Activated CD8-positive, alpha-beta memory T cell treated with anti-CD3 and anti-CD28 coated beads, Interleukin-2, amount 50 U/mL, for 24 hours (primary cell): ENCODE data around the gene FGF10.

Experiments used
- DNase-seq: peaks from one replicate; pipeline ENCODE4 v3.0.0-alpha.2; 2020; ENCODE audit errors: extremely low read depth

The FGF10 gene

DNA sequence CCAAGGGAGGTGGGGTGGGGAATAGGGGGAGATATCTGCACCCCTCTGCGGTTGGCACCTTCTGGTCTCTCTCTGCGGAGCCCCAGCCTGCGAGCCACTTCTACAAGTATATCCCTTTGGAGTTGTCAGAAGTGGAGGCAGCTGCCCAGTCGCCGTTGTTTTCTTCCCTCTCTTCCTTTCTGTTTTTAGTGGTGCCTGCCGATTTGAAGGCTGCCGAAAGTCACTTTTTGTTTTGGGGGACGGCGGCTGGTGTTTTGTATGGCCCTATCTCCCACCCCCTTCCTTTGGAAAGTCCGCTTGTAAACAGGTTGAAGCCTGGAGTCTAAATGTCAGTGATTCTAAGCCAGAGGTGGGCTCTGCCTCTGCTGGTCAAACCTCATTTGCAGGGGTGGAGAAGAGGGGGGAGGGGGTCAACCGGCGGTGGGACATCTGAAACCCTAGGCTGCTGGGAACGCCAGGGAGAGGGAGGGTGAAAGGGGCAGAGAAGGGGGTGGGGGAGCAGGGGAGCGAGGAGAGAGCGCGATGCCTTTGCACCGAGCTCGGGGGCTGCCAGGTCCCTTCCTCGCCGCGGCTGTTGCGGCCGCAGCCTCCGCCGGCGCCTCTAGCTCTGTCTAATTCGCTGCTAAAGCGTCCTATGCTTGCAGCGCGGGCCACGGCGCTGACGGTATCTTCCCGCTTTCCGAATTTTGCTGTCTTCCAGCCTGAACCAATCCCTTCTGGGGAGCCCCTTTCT lies at the start of gene FGF10:
Gene FGF10 (minus strand): TSS at position 331 of the 733 bp plus-strand sequence. CDS start 738 bp downstream, outside the sequence.
- DNase-seq = no peak

DNA sequence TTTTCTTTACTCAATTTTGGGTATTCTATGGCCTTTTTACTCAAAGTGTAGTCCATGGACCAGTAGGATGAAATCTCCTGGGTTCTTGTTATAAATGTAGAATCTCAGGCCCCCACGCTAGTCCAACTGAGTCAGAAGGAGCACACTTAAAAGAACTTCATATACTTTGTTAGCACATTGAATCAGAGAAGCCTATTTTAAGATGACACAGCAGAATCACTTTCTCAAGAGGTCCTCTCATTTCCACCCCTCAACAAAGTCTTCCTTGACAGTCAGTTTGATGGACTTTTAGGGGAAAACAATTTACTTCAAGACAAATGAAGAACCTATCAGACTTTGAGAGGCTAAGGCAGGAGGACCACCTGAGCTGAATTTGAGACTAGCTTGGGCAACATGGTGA lies 37.7 kb upstream of the FGF10 start:
- DNase-seq = no peak

DNA sequence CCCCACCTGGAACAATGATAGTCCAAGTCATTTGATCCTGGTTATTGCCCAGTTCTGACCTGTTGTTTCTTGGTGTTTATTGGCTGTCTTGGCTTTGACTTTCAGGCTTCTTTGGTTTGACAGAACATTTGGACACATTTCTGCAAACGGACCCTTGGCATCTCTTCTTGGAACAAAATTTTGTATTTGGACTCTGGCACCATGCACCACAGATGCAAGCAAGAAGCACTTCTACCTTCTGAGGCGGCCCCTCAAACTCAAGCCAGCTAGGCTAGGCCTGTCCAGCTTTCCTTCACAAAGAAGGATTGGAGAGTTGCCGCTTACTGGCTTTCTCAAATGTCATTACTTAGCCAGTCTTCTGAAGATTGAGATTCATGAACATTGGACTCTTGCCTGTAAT lies 23.1 kb upstream of the FGF10 start:
- DNase-seq = no peak

DNA sequence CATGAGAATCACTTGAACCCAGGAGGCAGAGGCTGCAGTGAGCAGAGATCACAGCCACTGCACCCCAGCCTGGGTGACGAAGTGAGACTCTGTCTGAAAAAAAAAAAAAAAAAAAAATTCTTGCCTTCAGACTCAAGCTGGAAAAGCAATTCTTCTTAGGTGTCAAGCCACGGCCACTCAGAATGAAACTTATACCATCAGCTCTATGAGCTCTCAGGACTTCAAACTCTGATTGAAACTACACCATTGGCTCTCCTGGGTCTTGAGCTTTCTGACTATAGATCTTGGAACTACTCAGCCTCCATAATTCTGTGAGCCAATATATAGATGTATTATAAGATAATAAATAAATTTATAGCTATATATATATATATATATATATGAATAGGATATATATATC lies 12.9 kb upstream of the FGF10 start:
- no peak for DNase-seq

DNA sequence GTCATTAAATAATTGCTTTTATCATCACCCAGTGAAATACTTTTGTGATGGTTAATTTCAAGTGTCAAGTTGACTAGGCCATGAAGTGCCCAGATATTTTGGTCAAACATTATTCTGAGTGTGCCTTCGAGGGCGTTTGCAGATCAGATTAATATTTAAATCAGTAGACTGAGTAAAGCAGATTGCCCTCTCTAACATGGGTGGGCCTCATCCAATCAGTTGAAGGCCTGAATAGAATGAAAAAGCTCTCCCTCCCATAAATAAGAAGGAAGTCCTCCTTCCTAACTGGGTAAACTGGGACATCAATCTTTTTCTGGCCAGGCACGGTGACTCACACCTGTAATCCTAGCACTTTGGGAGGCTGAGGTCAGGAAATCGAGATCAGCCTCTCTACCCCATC lies 12.4 kb upstream of the FGF10 start:
- DNase-seq = no peak

DNA sequence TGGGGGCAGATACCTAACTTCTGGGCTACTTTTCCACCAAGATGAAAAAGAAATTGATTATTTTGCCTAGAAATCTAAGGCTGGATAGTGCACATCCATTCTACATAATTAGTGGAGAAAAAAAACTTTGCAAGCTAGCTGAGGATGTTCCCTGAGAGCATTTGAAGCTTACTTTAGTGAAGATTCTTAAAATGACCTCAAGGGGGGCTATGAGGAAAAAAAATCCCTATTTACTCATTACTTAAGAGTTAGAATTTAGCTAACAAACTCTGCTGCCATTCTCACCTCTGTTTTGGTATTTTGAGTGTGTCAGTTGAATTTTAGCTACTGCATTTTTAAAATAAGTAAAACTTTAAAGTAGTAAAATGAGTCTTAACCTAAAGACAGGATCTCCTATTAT lies 9.2 kb upstream of the FGF10 start:
- DNase-seq = no peak

DNA sequence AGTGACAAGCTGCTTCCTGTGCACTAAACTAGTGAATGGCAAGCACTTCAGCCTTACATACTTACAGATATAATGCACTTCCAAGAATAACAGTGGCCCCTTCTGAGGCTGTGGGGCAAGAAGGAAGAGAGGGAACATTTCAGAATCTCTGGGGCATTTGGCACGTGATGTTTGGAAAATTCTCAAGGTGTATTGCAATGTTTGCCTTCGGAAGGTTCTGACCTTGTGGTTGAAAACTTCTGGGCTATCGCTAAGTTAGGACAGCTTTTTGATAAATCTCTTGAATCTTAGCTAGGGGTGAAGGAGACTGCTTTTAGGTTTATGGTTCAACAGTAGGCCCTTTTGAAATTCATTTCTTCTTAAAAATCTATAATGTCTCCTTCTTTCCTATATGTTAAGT lies 7.1 kb upstream of the FGF10 start:
- no peak for DNase-seq

DNA sequence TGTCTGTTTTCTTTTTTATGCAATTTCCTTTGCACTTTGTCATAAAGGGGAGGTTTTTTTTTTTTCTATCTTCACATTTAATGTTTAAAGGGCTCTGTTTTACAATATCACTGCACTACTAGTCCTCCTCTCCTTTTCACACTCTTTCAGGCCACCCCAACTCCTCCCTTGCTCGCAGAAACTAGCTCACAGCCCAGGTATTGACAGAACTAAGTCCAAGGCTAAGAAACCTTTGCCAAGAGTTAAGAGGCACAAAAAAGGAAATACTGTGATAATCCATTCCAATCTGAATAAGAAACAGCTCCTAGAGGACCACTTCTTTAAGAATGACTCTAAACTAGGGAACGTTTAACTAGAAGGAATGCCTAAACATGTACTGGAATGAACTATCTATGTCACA lies 1.1 kb upstream of the FGF10 start:
- no peak for DNase-seq

DNA sequence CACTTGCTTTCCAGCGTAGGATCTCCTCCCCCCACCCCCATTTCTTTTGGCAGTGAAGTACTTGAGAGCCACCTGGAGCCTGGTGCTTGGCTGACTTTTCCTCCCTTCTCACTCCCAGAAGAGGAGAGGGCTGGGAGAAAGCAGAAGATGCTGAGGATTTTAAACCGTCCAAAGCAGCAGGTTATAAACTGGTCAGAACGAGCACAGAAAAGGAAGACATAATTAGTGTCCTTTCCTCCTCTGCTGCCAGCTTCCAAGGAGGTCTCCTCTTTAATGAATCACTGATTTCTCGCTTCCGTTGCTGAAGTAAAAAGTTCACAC lies 563 bp upstream of the FGF10 start:
- DNase-seq = no peak

DNA sequence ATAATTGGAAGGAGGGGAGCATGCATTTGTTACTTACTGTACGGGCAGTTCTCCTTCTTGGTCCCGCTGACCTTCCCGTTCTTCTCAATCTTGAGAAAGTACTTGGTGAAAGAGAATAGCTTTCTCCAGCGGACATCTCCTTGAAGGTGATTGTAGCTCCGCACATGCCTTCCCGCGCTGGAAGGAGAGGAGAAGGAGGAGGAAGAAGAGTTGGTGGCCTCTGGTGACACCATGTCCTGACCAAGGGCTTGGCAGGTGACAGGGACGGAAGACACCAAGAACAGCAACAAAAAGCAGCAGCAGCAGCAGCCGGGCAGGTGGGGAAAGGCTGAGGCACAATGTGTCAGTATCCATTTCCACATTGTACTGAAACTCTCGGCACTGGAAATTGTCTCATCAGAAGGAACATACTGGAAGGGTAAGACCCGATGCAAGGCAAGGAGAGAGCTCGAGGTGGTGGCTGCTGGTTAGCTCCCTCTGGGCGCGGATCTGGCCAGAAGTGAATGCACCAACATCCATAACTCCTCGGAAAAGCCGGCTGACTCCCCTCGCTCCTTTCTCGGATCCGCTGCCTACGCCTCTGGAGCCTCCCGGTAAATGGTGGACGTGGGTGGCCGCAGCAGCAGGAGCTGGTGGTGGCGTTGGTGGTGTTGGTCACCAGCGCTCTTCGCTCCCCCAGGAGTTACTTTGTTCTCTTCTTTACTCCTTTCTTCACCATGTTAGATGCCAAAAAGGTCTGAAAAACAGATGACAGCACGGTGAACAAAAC lies 715 bp downstream of the FGF10 start:
- DNase-seq = no peak

DNA sequence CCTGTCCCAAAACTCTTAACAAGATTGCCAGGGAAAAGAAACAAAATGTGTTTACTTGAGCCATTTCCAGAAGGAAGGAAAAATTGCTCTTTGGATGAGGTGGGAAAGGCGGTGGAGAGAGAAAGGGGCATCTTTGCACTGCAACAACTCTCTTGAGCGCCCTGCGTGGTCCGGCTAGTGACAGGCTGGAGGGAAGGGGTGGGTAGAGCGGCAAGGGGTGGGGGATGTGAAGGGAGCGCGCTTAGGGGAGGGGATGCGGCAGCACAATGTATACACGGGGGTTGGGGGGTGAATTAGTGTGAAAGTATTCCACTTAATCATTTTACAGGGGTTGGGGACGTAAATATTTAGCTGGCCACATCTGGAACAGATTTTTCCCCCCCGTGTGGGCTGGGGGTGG lies 1.3 kb downstream of the FGF10 start:
- no peak for DNase-seq

DNA sequence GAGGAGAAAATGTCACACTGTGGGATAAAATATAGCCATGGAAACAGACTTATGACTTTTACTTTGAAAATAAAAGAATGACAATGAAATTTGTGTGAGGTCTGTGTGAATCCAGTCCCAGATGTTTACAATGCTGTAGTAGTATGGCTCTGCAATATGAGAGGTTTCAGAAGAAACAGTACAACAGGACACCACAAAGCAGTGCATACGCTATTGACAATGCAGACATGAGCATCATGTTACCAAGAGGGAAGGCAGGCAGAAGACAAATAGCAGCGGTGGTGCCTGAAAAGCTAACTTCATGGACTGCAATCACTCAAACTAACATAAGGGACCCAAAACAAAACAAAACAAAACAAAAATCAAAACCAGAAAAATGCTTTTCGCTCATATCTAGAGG lies 1.8 kb downstream of the FGF10 start:
- no peak for DNase-seq

DNA sequence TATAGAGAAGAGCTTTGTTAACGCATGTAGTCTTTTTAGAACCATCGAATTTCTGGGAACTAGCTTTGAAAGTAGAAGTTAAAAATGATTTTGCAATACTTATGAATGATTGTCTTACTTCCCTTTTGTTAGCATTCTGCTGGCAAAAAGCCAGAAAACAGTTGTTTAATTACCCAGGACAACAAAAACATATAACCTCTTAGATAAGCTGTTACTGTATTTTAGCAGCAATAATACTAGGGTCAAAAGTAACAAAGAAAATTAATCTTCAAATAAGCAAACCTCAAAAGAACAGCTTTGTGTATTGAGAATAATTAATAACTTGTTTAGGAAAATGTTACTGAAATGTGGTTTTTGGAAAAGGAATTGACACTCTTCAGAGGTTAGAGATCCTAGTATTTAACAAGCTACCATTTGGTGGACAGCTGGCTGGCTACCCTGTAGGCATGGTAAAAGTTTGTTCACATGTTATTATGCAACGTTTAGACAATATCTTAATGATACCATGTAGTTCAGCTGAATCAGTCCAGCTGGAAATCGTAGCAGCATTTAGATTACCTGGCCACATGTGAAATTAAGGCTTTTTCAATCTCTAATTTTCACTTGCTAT lies 3.8 kb downstream of the FGF10 start:
- no peak for DNase-seq

DNA sequence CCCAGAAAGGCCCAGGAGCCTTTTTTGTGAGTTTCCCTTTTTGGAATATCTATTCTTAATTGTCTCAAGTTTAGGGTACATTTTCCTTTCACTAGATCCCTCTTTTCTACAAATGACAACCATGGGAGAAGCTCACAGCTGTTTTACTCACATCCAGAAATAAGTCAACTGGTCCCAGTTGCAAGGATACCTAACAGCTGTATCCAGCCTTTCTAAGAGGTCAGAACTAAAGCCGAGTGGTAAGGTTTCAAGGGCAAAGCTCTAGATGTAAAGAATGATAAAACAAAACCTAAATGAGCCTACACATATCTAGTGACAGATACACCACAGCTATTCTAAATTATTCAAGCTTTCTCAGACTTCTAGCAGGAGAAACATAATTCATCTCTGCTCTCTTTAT lies 4.4 kb downstream of the FGF10 start:
- no peak for DNase-seq

DNA sequence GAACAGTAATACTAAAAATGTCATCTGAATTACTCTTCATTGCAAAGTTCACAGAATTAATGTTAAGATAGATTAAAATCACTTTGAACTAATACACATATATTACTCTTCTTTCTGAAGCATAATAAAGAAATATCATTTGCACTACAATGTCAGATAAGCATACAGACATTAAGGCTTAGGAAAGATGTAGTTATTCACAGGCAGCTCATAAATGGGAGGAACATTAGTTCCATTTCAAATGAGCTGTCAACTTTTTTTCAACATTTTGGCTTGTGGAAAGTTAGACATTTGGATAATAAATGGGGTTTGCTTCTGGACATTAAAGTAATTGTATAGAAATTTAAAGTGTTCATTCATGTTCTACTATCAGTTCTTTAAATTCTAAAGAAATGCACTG lies 6.3 kb downstream of the FGF10 start:
- DNase-seq = no peak

DNA sequence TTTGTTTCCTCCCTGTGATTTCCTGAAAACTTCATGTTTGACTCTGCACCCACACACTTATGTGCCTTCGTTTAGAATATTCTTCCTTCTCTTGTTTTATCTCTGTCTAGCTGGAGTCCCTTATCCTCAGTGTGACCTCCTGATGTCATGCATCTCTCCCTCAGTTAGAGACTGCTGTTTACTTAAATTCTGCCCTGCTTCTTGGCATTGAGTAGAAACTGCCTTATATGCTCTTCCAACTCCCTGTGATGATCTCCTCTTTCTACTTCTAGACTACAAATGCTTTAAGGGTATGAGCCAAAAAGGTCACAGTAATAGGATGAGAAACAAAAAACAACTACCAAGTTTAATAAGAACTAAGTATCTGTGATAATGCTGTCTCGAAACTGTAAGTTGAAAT lies 12.2 kb downstream of the FGF10 start:
- DNase-seq = no peak

DNA sequence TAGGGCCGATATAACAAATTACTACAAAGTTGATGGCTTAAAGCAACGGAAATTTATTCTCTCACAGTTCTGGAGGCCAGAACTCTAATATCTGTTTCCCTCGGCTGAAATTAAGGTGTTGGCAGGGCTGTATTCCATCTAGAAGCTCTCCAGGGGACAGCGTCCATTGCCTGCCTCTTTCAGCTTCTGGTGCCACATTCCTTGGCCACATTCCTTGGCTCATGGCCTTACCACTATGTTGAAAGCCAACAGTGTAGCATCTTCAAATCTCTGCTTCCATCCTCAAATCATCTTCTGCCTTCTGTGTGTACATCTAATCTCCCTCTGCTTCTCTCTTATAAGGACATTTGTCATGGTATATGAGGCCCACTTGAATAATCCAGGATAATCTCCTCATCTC lies 17.2 kb downstream of the FGF10 start:
- no peak for DNase-seq

DNA sequence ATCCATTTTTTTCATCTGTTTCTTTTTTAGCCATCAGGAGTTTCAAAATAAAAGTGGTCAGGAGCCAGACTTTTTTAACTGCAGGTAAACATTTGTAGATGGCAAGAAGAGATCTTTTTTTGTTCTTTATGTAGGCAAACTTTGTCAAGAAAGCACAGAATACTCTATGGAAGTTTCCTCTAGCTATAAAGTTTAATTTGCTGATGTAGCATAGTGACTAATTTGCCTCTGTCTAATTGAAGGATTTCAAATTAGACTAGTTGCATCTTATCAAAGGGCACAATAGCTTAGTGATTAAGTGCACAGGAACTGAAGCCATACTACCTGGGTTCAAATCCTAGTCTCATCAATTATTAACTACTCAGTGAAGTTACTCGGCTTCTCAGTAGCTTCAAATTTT lies 22.0 kb downstream of the FGF10 start:
- no peak for DNase-seq

DNA sequence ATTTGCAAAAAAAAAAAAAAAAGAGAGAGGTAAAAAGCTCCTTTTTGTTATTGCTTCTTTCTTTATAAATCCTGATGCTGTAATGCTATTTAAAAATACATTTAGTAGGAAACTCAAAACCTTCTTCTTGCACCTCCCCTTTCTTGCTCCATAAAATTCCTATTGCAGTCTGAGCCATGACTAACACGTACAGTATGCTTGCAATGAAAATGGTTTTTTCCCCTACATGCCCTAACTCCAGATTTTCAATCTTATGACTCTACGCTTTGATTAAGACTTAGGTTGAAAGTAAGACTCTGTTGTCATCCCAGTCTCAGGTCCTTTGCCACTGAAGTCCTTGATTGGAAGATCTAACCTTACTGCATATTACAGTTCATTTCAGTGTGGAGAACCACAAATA lies 23.9 kb downstream of the FGF10 start:
- DNase-seq = no peak

DNA sequence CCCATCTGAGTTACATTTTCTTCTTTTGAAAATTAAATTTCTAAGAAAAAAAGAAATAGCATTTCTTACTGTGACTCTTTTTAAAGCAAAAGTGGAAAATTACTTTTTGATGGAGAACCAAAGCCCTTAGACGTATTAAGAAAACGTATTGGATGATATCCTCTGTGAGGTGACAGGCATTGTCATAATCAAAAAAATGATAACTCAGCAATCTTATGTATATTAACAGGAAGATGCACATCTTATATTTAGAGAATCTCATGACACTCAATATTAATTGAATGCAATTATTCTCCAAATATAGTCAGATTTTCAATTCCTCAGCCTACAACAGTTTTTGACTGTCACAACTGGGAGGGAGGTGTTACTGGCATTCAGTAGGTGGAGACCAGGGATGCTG lies 25.1 kb downstream of the FGF10 start:
- DNase-seq = no peak

DNA sequence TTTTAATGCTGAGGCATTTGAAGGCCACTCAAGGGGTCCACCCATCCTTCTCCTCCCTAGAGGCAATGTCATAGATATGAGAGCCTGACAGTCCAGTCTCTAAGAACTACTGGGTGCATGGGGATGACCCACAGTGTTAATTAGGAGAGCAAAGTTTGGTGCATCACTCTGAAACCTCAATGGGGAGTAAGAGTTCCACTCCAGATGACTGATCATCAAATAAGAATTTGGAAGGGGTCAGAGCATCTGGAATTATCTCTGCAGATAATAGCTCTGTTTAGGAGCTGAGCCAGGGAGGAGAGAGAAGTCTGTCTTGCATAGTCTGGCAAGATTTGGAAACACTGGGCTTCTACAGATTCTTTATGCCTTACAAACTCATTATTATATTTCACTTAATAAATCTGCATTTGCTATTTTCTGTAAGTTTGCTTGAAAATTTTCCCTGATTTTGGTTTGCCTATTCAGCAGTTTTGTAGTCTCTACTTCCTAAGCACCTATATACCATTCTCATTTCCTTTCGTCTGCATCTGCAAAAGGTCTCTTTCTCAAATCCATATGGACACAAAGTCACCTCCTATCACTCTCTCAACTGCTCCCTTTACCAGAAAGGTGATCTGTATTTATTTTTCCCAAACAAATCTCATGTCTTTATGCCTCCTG lies 27.7 kb downstream of the FGF10 start:
- DNase-seq = no peak

DNA sequence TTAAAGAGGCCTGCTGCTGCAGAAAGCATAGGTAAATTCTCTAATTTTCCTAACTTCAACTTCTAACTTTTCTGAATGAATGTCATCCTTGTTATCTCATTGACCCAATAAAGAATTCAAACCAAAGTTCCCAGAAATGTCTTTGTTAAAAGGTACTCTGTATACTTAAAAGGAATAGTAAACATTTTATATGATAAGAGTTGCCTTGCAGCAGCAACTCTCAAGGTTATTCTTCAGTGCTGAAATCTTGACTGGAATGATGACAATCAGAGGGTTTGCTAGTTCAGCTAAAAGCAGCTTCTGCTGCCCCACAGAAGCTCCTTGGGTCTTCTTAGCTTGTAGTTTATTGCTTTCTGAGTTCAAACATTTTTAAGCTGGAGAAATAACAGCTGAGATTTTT lies 28.3 kb downstream of the FGF10 start:
- DNase-seq = no peak

DNA sequence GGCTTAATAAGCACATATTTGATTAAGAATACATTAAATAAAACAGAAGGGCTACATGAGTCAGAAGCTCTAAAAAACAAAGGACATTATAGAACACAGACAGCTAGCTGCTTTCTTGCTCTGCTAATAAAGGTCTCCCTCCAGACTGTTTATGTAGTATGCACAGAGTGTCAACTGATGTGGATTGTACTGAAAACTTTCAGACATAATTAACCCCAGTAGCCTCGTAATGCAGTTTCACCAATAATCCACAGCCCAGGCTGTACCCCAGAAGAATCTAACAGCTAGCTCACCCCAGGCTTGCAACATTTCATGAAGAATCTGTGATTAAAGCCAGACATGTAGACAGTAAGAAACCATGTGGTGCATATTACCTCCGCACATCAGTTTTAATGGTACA lies 30.8 kb downstream of the FGF10 start:
- DNase-seq = no peak
